Uterus (tissue), 4 donors: ENCODE data around the gene HIRA. TPM values are rescaled to one million over a fixed set of nuclear protein-coding genes. Genes with fewer than 3 reads are reported as not detected.

Experiments used
- DNase-seq, 2 donors: peaks; one replicate each; pipeline ENCODE4 v3.0.0-alpha.2; 2019 to 2020
- H3K27ac ChIP-seq, 2 donors: fragments of 200-600 bp; sonication (generic); 1 replicate in 1 of 2; 2 replicates in 1 of 2; pipeline ENCODE4 v1.5.1; 2016 to 2018
- H3K27me3 ChIP-seq, 2 donors: fragments of 200-600 bp; sonication (generic); one replicate each; pipeline ENCODE4 v1.5.1; 2018 to 2019; ENCODE audit warnings: control low read depth in 1 of 2
- H3K36me3 ChIP-seq, 2 donors: fragments of 200-600 bp; sonication (generic); one replicate each; pipeline ENCODE4 v1.5.1; 2019; ENCODE audit warnings: control low read depth in 1 of 2
- H3K4me1 ChIP-seq, 2 donors: fragments of 200-600 bp; sonication (generic); one replicate each; pipeline ENCODE4 v1.5.1; 2018 to 2019; ENCODE audit warnings: control low read depth in 1 of 2
- H3K4me3 ChIP-seq, 2 donors: fragments of 200-600 bp; sonication (generic); 1 replicate in 1 of 2; 2 replicates in 1 of 2; pipeline ENCODE4 v1.5.1; 2018 to 2019; ENCODE audit warnings: mild to moderate bottlenecking in 1 of 2
- H3K9me3 ChIP-seq, 2 donors: fragments of 200-600 bp; sonication (generic); one replicate each; pipeline ENCODE4 v1.5.1; 2019; ENCODE audit warnings: control low read depth in 1 of 2
- POLR2A ChIP-seq, 2 donors: fragments of 450-650 bp; IDR thresholded peaks; one replicate each; pipeline ENCODE4 v1.6.1; 2016; ENCODE audit warnings: antibody characterized with exemption in 2 of 2, mild to moderate bottlenecking in 1 of 2, moderate library complexity in 1 of 2
- intact Hi-C: fragments of 100-400 bp; cut with DNase I; formaldehyde crosslinking; loops from one replicate; pipeline ENCODE4 v1.15.1; 2023; ENCODE audit warnings: low total_unique reads
- total RNA-seq, 4 donors: library from RNA; depleted of rRNA in 3 of 4; stranded (reverse); fragments of >200 nt in 3 of 4; gene quantifications; one replicate each; pipeline versions ENCODE4 v1.1.0 to v1.2.4, GENCODE V29; 2014 to 2023
- TF ChIP-seq, protein P1 (sequence below), 4 experiments: fragments of 200-600 bp in 2 of 4; fragments of 450-650 bp in 2 of 4; sonication (generic) in 2 of 4; IDR thresholded peaks; one replicate each; pipeline ENCODE4 v1.5.1; 2016 to 2019; ENCODE audit warnings: antibody characterized with exemption in 4 of 4, mild to moderate bottlenecking in 2 of 4, moderate library complexity in 1 of 4
- donor health status: DM: yes; HTN: yes; CAD: no.

HIRA gene
- total RNA-seq, 4 donors from 2014 or later: 0.29 to 32.1 (median 11.7) TPM

DNA sequence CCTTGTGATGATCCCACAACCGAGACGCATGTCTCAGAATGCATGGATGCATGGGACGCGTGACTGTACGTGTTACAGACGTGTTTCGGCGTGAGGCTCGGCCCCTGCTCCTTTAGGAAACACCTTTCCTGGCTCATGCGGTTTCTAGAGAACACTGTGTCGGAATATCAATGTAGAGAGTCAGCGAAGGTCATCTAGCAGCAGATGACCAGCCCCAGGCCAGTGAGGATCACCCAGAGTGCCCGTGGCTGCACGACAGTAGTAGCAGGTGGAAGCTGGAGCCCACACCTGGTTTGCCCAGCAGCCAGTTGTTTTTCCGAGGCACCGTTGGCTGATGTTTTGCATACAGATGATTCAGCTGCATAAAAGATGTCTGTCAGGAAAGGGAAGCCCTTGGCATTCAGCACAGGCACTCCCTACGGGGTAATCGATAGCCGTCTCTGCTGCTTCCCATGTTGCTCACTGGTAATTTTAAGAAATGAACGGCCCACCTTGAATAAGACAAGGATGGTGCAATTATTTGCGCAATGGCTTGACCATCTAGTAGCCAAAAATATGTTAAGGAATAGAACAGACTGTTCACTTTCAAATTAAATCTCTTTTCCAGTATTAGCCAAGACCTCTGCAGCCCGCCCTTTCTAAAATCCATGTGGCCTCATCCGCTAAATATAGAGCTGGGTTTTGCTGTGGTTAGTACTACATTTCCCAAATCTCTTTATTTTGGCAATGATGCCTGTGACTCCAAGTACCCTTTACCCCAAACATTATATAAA, 138.9 kb downstream of the HIRA start:
- TF ChIP-seq POLR2A (IDR thresholded peaks at IDR 0.05): no peak
- TF ChIP-seq, protein P1, sequence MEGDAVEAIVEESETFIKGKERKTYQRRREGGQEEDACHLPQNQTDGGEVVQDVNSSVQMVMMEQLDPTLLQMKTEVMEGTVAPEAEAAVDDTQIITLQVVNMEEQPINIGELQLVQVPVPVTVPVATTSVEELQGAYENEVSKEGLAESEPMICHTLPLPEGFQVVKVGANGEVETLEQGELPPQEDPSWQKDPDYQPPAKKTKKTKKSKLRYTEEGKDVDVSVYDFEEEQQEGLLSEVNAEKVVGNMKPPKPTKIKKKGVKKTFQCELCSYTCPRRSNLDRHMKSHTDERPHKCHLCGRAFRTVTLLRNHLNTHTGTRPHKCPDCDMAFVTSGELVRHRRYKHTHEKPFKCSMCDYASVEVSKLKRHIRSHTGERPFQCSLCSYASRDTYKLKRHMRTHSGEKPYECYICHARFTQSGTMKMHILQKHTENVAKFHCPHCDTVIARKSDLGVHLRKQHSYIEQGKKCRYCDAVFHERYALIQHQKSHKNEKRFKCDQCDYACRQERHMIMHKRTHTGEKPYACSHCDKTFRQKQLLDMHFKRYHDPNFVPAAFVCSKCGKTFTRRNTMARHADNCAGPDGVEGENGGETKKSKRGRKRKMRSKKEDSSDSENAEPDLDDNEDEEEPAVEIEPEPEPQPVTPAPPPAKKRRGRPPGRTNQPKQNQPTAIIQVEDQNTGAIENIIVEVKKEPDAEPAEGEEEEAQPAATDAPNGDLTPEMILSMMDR (IDR thresholded peaks at IDR 0.05): no peak
- H3K4me3 ChIP-seq: peak overlapping the region; percentile 66 to 80
- no peaks in the 10 kb centered on the region for H3K36me3 ChIP-seq
- DNase-seq: peak; percentile 42 to 65
- no peaks in the 10 kb centered on the region for H3K4me1 ChIP-seq
- H3K27ac ChIP-seq: peak overlapping the region; percentile 73 to 77
- H3K27me3 ChIP-seq: no peaks in the 10 kb centered on the region
- intact Hi-C loops: no loop called here
- H3K9me3 ChIP-seq: no peaks in the 10 kb centered on the region

- no peaks in the 10 kb centered on the region for H3K27me3 ChIP-seq
- no peaks in the 10 kb centered on the region for H3K9me3 ChIP-seq
- peak in 1 of 2 donors; percentile 45 for TF ChIP-seq POLR2A (IDR thresholded peaks at IDR 0.05)
- TF ChIP-seq, protein P1 (IDR thresholded peaks at IDR 0.05): no peak
- peak within 1 kb of the TSS; percentile 77 for H3K27ac ChIP-seq
- peak within 1 kb of the TSS; percentile 66 to 80 for H3K4me3 ChIP-seq
- H3K4me1 ChIP-seq: no peaks in the 10 kb centered on the region
- H3K36me3 ChIP-seq: no peaks in the 10 kb centered on the region
- peak; percentile 78 to 80 for DNase-seq
- intact Hi-C loops: no loop called here
These were observed 139.7 kb downstream of the HIRA start, which contains the start of gene CLTCL1 for GRCh38 chr22:19291580-19292457. Gene CLTCL1, minus strand, starts transcription at chr22:19291719. Its CDS starts 78 bp downstream, at chr22:19291641.

DNA sequence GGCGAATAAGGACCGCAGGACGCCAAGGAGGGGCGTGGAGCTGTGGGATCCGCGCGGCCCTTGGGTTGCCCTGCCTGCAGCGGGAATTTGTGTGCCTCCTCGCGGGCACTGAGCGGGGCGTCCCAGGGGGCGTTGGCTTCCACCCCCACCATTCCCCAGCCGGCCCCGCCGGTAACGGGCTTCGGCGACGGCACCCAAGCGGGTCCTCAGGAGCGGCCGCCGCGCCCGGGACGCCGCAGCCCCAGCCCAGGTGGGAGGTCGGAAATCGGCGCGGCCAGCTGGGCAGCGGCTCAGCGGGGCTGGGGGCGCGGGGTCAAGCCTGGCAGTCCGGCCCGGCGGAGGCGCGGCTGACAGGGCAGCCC, 140.3 kb downstream of the HIRA start:
- intact Hi-C loops: no loop called here
- Histone ChIP-seq H3K27ac (peak overlapping the region; percentile 66 to 77), H3K36me3 (no peaks in the 10 kb centered on the region), H3K4me3 (peak overlapping the region; percentile 66 to 80), H3K4me1 (no peaks in the 10 kb centered on the region), H3K9me3 (no peaks in the 10 kb centered on the region), H3K27me3 (no peaks in the 10 kb centered on the region)
- TF ChIP-seq POLR2A (IDR thresholded peaks at IDR 0.05): peak in 1 of 2 donors; percentile 15
- TF ChIP-seq, protein P1 (IDR thresholded peaks at IDR 0.05): no peak
- DNase-seq: peak; percentile 28 to 42

DNA sequence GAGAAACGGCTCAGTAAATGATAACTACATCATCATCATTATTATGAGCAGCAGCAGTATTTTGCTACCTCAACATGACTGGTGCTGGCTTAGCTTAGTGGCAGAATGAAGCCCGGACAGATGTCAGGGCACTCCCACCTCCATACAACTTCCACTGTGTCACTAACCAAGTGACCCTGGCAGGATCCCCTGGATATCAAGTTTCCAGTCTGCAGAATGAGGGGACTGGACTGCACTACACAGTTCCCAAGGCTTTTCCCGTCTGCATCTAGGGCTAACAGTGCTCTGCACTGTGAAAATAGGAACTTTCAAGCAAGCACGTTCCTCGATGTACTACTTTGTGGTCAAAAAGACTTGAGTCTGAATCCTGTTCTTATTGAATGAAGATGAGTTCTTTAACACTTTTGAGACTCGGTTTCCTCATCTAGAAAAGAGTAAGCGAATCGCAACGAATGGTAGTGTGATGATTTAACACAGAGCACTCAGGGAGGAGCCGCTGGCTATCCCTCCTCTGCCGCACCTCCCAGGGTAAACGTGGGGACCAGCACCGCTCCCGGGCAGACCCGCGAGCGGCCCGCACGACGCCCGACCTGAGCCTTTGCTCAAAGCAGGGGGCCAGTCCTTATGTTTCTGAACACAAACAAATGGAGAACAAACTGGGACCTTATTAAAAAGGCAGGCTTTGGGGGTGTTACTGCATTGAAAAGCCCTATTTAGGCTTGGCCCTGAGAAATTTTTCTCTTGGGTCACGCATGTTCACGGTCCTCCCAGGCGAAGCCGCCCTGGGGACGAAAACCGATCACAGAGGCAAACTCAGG, 140.9 kb downstream of the HIRA start:
- no peaks in the 10 kb centered on the region for H3K27me3 ChIP-seq
- no peaks in the 10 kb centered on the region for H3K36me3 ChIP-seq
- H3K4me1 ChIP-seq: no peaks in the 10 kb centered on the region
- H3K9me3 ChIP-seq: no peaks in the 10 kb centered on the region
- intact Hi-C loops: no loop called here
- no peak for TF ChIP-seq POLR2A (IDR thresholded peaks at IDR 0.05)
- TF ChIP-seq, protein P1 (IDR thresholded peaks at IDR 0.05): no peak
- H3K4me3 ChIP-seq: peak overlapping the region; percentile 66 to 80
- peak in 1 of 2 donors; percentile 16 for DNase-seq
- peak overlapping the region; percentile 66 to 77 for H3K27ac ChIP-seq
